C4-2B (cell line): ENCODE data around the gene RAB11FIP4.

ENCODE experiments used
- CTCF ChIP-seq: fragments of 450-650 bp; conservative IDR thresholded peaks from 2 replicates; pipeline ENCODE4 v1.5.1; 2017; ENCODE audit warnings: mild to moderate bottlenecking
- ZFX ChIP-seq: fragments of 450-650 bp; IDR thresholded peaks from 2 replicates; pipeline ENCODE4 v1.6.1; 2017

GRCh38 chr17:31479524-31479923 lies 88.0 kb downstream of the RAB11FIP4 start:
- TF ChIP-seq CTCF (no peak), ZFX (no peak)
